B cell (primary cell): ENCODE measurements around the gene RALA. TPM values are rescaled to one million over a fixed set of nuclear protein-coding genes. Genes with fewer than 3 reads are reported as not detected.

ENCODE experiments used
- ATAC-seq: fragments of 200-7000 bp; cut with Tn5 transposase; one replicate; pipeline ENCODE4 v1.10.0; 2021; ENCODE audit warnings: low read depth, mild to moderate bottlenecking, moderate number of reproducible peaks, moderate library complexity
- CTCF ChIA-PET: fragments of 350-600 bp; sonication (Branson Sonifier 250); formaldehyde crosslinking; loops from one replicate; lab custom pipeline; 2021; ENCODE audit warnings: antibody characterized with exemption, inconsistent platforms; lab: Charles Lee
- POLR2A ChIA-PET: fragments of 350-600 bp; sonication (Branson Sonifier 250); formaldehyde crosslinking; loops from one replicate; lab custom pipeline; 2021; ENCODE audit warnings: antibody characterized with exemption; lab: Charles Lee
- DNase-seq: peaks from one replicate; pipeline ENCODE4 v3.0.0; 2013
- H2AFZ ChIP-seq: 2 replicates; pipeline ENCODE4 v1.6.1; 2012; ENCODE audit warnings: mild to moderate bottlenecking, low read depth, low read length; ENCODE audit not compliant: insufficient read depth, poor library complexity, severe bottlenecking
- H3K27ac ChIP-seq, 2 donors: 1 replicate in 1 of 2; 2 replicates in 1 of 2; pipeline ENCODE4 v1.5.1; 2012 to 2013; ENCODE audit warnings: low read length in 2 of 2, mild to moderate bottlenecking in 2 of 2, moderate library complexity in 1 of 2
- H3K27me3 ChIP-seq, 4 experiments: fragments of 200-600 bp in 1 of 4; sonication (generic) in 1 of 4; replicated peaks in 1 of 4; 1 replicate in 2 of 4; 2 replicates in 2 of 4; pipeline versions ENCODE4 v1.6.1 to v1.7.0; 2013 to 2016; ENCODE audit warnings: low read length in 3 of 4, mild to moderate bottlenecking in 2 of 4, mixed read lengths in 1 of 4, moderate library complexity in 1 of 4; ENCODE audit not compliant: insufficient read depth in 4 of 4, control insufficient read depth in 3 of 4; ENCODE audit errors: control extremely low read depth in 1 of 4
- H3K36me3 ChIP-seq, 2 experiments: replicated peaks in 1 of 2; 1 replicate in 1 of 2; 2 replicates in 1 of 2; pipeline versions ENCODE4 v1.6.1 to v1.7.1; 2013; ENCODE audit warnings: low read length in 1 of 2; ENCODE audit not compliant: insufficient read depth in 2 of 2, control insufficient read depth in 1 of 2; ENCODE audit errors: control extremely low read depth in 1 of 2, extremely low read depth in 1 of 2
- H3K4me1 ChIP-seq, 2 donors: fragments of 200-600 bp in 1 of 2; sonication (generic) in 1 of 2; 1 replicate in 1 of 2; 2 replicates in 1 of 2; pipeline versions ENCODE4 v1.5.1 to v1.6.1; 2013 to 2017; ENCODE audit warnings: low read length in 2 of 2; ENCODE audit not compliant: control insufficient read depth in 2 of 2, insufficient read depth in 2 of 2
- H3K4me2 ChIP-seq: replicated peaks from 2 replicates; pipeline ENCODE3; 2012; ENCODE audit warnings: mild to moderate bottlenecking, low read depth, low read length; ENCODE audit not compliant: poor library complexity, severe bottlenecking
- H3K4me3 ChIP-seq, 5 experiments: fragments of 200-600 bp in 1 of 5; sonication (generic) in 1 of 5; 1 replicate in 3 of 5; 2 replicates in 2 of 5; pipeline versions ENCODE4 v1.5.1 to v1.7.0; 2011 to 2016; ENCODE audit warnings: low read length in 4 of 5, mild to moderate bottlenecking in 4 of 5, low read depth in 2 of 5, control low read depth in 1 of 5, moderate library complexity in 1 of 5; ENCODE audit not compliant: insufficient read depth in 1 of 5; ENCODE audit errors: control extremely low read depth in 1 of 5, extremely low read depth in 1 of 5
- H3K79me2 ChIP-seq: fragments of 200-600 bp; sonication (generic); one replicate; pipeline ENCODE4 v1.6.0; 2016; ENCODE audit warnings: low read length; ENCODE audit not compliant: control insufficient read depth, insufficient read depth
- H3K9ac ChIP-seq: fragments of 200-600 bp; sonication (generic); 2 replicates; pipeline ENCODE4 v1.6.1; 2017; ENCODE audit warnings: mild to moderate bottlenecking, low read length, moderate library complexity
- H3K9me3 ChIP-seq, 3 donors: one replicate each; pipeline versions ENCODE4 v1.6.1 to v1.7.1; 2013; ENCODE audit warnings: low read length in 2 of 3; ENCODE audit not compliant: control insufficient read depth in 2 of 3, insufficient read depth in 1 of 3; ENCODE audit errors: control extremely low read depth in 1 of 3
- H4K20me1 ChIP-seq: 2 replicates; pipeline ENCODE4 v1.6.0; 2012; ENCODE audit warnings: mild to moderate bottlenecking, low read length; ENCODE audit not compliant: insufficient read depth, control insufficient read depth, poor library complexity, severe bottlenecking
- H3K27ac Mint-ChIP-seq: one replicate; pipeline ENCODE4 v1.8.0; 2021; ENCODE audit warnings: mixed read lengths
- H3K27me3 Mint-ChIP-seq: one replicate; pipeline ENCODE4 v1.8.0; 2021; ENCODE audit warnings: mixed read lengths
- H3K4me1 Mint-ChIP-seq: one replicate; pipeline ENCODE4 v1.8.0; 2021; ENCODE audit warnings: mixed read lengths
- H3K4me3 Mint-ChIP-seq: one replicate; pipeline ENCODE4 v1.8.0; 2021; ENCODE audit warnings: mixed read lengths
- H3K9me3 Mint-ChIP-seq: one replicate; pipeline ENCODE4 v1.8.0; 2022; ENCODE audit warnings: mixed read lengths; ENCODE audit not compliant: insufficient read depth
- CTCF ChIP-seq: fragments of 200-600 bp; IDR thresholded peaks from one replicate; pipeline ENCODE4 v1.8.0; 2022; ENCODE audit warnings: antibody characterized with exemption, mild to moderate bottlenecking
- EZH2 ChIP-seq: IDR thresholded peaks from 2 replicates; pipeline ENCODE4 v1.6.1; 2012; ENCODE audit warnings: borderline replicate concordance, low read depth, mild to moderate bottlenecking, moderate library complexity, low read length; ENCODE audit not compliant: insufficient read depth, poor library complexity, severe bottlenecking
- WGBS: methylation state at CpG from one replicate; pipeline ENCODE4 v1.1.5; 2013; ENCODE audit warnings: missing lambda C conversion rate; ENCODE audit not compliant: insufficient coverage; 5-methylcytosine and 5-hydroxymethylcytosine counted together
- intact Hi-C: fragments of 100-400 bp; cut with micrococcal nuclease; formaldehyde crosslinking; loops from one replicate; pipeline ENCODE4 v1.10.0; 2022
- polyA plus RNA-seq: library from polyadenylated mRNA; depleted of rRNA; stranded (reverse); fragments of >200 nt; gene quantifications from 2 replicates; pipeline ENCODE4 v1.2.3, GENCODE V29; 2012
- total RNA-seq, 2 donors: library from RNA; stranded (reverse); fragments of 120-200 nt in 1 of 2; gene quantifications; 1 replicate in 1 of 2; 2 replicates in 1 of 2; pipeline versions ENCODE4 v1.2.3 to v1.2.4, GENCODE V29; 2013 to 2022

RALA gene
- total and polyA plus RNA-seq, 2 donors (not counting 1 experiment from before 2014, with no cell fraction given), result 9.3 to 29.8 TPM

- H3K27ac Mint-ChIP-seq, result no peak overlapping the region
- Histone ChIP-seq H3K79me2 (no peaks in the 10 kb centered on the region), H3K27ac (no peak overlapping the region), H3K9me3 (peaks cover 2 to 29% (median 29%) of the 10 kb centered on the region in 3 donors), H3K9ac (no peak overlapping the region), H3K4me3 (no peak overlapping the region), H3K27me3 (no peaks in the 10 kb centered on the region), H3K4me1 (no peaks in the 10 kb centered on the region), H3K36me3 (peaks cover 0 to under 1% of the 10 kb centered on the region in 2 experiments), H3K4me2 (no peak overlapping the region), H4K20me1 (no peaks in the 10 kb centered on the region), H2AFZ (no peak overlapping the region)
- no peaks in the 10 kb centered on the region for H3K4me1 Mint-ChIP-seq
- no peak overlapping the region for H3K4me3 Mint-ChIP-seq
- TF ChIP-seq CTCF (no peak), EZH2 (no peak)
- H3K9me3 Mint-ChIP-seq, result peaks cover 15% of the 10 kb centered on the region
- no peak for DNase-seq
- no peak for ATAC-seq
- intact Hi-C loops, result no loop called here
- ChIA-PET CTCF (no interaction called here), POLR2A (no interaction called here)
- no CpG with 5 or more reads among the region's 1 CpG for WGBS
- H3K27me3 Mint-ChIP-seq, result no peaks in the 10 kb centered on the region
Measured at GRCh38 chr7:39712751-39713150, 89.4 kb downstream of the RALA start.

GRCh38 chr7:39714447-39715091, 91.2 kb downstream of the RALA start:
- Histone ChIP-seq H3K27me3 (no peaks in the 10 kb centered on the region), H3K27ac (no peak overlapping the region), H3K79me2 (no peaks in the 10 kb centered on the region), H3K4me3 (no peak overlapping the region), H3K36me3 (no peaks in the 10 kb centered on the region), H3K9me3 (peaks cover 2 to 29% (median 29%) of the 10 kb centered on the region in 3 donors), H3K4me1 (no peaks in the 10 kb centered on the region), H2AFZ (no peak overlapping the region), H3K9ac (no peak overlapping the region), H4K20me1 (no peaks in the 10 kb centered on the region), H3K4me2 (no peak overlapping the region)
- intact Hi-C loops, result no loop called here
- H3K9me3 Mint-ChIP-seq, result peaks cover 15% of the 10 kb centered on the region
- H3K4me1 Mint-ChIP-seq, result no peaks in the 10 kb centered on the region
- TF ChIP-seq EZH2 (no peak), CTCF (no peak)
- H3K27ac Mint-ChIP-seq, result no peak overlapping the region
- no peak overlapping the region for H3K4me3 Mint-ChIP-seq
- ATAC-seq, result no peak
- no CpG with 5 or more reads among the region's 1 CpG for WGBS
- DNase-seq, result no peak
- ChIA-PET POLR2A (no interaction called here), CTCF (no interaction called here)
- no peaks in the 10 kb centered on the region for H3K27me3 Mint-ChIP-seq
